Activated CD8-positive, alpha-beta T cell treated with anti-CD3 and anti-CD28 coated beads for 36 hours (primary cell): ENCODE data around the gene ANKRD2. TPM values are rescaled to one million over a fixed set of nuclear protein-coding genes. Genes with fewer than 3 reads are reported as not detected.
"Not testable (repeated sequence)": the region's sequence is repeated elsewhere in the genome, so short reads cannot be mapped to it uniquely, and the experiment has no call there.

Experiments
- ATAC-seq: fragments of 200-7000 bp; cut with Tn5 transposase; one replicate; pipeline ENCODE4 v1.10.0; 2021; ENCODE audit warnings: mild to moderate bottlenecking, moderate library complexity
- CTCF ChIA-PET: fragments of 350-600 bp; sonication (Branson Sonifier 250); formaldehyde crosslinking; loops from one replicate; lab custom pipeline; 2021; ENCODE audit warnings: antibody characterized with exemption; lab: Charles Lee
- POLR2A ChIA-PET: fragments of 350-600 bp; sonication (Branson Sonifier 250); formaldehyde crosslinking; loops from one replicate; lab custom pipeline; 2021; ENCODE audit warnings: antibody characterized with exemption; lab: Charles Lee
- DNase-seq: peaks from one replicate; pipeline ENCODE4 v3.0.0-alpha.2; 2020
- H3K27ac Mint-ChIP-seq: one replicate; pipeline ENCODE4 v1.8.0; 2021; ENCODE audit warnings: mild to moderate bottlenecking, mixed read lengths
- H3K27me3 Mint-ChIP-seq: one replicate; pipeline ENCODE4 v1.8.0; 2021; ENCODE audit warnings: mixed read lengths
- H3K36me3 Mint-ChIP-seq: one replicate; pipeline ENCODE4 v1.8.0; 2021; ENCODE audit warnings: low read depth, mixed read lengths
- H3K4me1 Mint-ChIP-seq: one replicate; pipeline ENCODE4 v1.8.0; 2021; ENCODE audit warnings: low read depth, mixed read lengths
- H3K4me3 Mint-ChIP-seq: one replicate; pipeline ENCODE4 v1.8.0; 2021; ENCODE audit warnings: mild to moderate bottlenecking, moderate library complexity, mixed read lengths
- H3K9me3 Mint-ChIP-seq: one replicate; pipeline ENCODE4 v1.8.0; 2021; ENCODE audit warnings: mixed read lengths
- intact Hi-C: fragments of 100-400 bp; cut with micrococcal nuclease; formaldehyde crosslinking; loops from one replicate; pipeline ENCODE4 v1.10.0; 2022
- total RNA-seq, 2 experiments: library from RNA; stranded (reverse); gene quantifications; one replicate each; pipeline ENCODE4 v1.2.3, GENCODE V29; 2021
- TF ChIP-seq, protein P1 (sequence below): fragments of 200-600 bp; IDR thresholded peaks from one replicate; pipeline ENCODE4 v1.8.0; 2022; ENCODE audit warnings: antibody characterized with exemption, mild to moderate bottlenecking

The ANKRD2 gene
- not detected for total RNA-seq

DNA sequence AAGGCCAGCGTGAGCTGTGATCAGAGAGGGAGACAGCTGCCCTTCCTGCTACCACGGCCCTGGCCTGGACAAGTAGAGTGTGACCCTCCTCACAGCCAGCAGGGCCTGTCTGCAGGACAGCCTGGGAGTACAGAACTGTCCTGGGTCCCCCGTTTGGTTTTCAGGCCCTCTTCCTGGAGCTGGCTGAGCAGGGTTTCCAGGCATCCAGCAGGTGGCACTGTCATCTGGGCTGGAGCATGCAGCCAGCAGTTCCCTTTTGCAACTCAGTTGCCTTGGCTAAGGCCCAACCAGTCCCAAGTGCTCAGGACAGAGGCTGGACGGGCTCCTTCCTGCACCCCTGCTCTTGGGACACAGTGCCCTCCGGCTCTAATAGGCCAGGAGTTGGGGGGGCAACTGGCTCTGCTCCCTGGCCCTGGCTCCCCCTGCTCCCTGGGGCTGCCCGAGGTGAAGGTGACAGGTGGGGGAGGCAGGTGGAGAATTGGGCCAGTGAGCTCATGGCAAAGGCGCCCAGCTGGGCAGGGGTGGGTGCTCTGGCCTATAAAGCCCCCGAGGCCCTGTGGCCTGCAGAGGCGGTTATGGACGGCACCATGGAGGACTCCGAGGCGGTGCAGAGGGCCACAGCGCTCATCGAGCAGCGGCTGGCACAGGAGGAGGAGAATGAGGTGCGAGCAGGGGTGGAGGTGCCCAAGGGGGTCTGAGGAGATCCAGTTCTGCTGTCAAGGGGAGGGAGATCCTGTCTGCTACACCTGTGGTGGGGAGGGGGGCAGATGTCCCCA lies at the start of gene ANKRD2:
TSS of gene ANKRD2 (plus strand) at position 566 of the 776 bp plus-strand sequence. CDS start at position 576, 10 bp downstream.
- H3K27ac Mint-ChIP-seq: no peak within 1 kb of the TSS
- ChIA-PET CTCF (interaction anchor here (0.6 to 4.6 kb wide), 27 partner anchors 9 to 556 kb away, joined by 3 to 26 read pairs (median 5); partner anchors contain the start of genes AVPI1 and HOGA1), POLR2A (interaction anchor here (1.0 kb wide), 1 partner anchor 69 kb away, joined by 3 read pairs; no protein-coding TSS in a partner anchor)

DNA sequence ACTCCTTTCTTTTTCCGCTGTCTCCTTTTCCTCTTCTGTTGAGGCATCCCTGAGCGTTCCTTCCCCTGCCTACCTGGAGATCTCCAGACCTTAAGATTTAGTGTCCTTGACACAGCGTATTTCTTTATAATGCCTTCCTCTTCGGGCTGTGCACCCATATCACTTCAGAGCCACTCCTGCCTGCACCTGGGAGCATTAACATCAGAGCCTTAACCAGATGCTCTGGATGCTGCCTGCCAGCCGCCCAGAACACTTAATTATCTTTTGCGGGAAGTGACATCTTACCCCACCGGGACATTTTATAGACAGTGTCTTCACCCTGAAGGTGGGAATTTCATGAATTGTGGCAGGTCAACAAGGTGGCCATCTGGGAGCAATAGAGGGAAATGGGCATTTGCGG lies 49.6 kb upstream of the ANKRD2 start:
- intact Hi-C loops: no loop called here
- no peak overlapping the region for H3K4me3 Mint-ChIP-seq
- TF ChIP-seq, protein P1, sequence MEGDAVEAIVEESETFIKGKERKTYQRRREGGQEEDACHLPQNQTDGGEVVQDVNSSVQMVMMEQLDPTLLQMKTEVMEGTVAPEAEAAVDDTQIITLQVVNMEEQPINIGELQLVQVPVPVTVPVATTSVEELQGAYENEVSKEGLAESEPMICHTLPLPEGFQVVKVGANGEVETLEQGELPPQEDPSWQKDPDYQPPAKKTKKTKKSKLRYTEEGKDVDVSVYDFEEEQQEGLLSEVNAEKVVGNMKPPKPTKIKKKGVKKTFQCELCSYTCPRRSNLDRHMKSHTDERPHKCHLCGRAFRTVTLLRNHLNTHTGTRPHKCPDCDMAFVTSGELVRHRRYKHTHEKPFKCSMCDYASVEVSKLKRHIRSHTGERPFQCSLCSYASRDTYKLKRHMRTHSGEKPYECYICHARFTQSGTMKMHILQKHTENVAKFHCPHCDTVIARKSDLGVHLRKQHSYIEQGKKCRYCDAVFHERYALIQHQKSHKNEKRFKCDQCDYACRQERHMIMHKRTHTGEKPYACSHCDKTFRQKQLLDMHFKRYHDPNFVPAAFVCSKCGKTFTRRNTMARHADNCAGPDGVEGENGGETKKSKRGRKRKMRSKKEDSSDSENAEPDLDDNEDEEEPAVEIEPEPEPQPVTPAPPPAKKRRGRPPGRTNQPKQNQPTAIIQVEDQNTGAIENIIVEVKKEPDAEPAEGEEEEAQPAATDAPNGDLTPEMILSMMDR: no peak
- no peak overlapping the region for H3K27ac Mint-ChIP-seq
- H3K9me3 Mint-ChIP-seq: no peaks in the 10 kb centered on the region
- POLR2A ChIA-PET: no interaction called here
- no peaks in the 10 kb centered on the region for H3K27me3 Mint-ChIP-seq
- CTCF ChIA-PET: interaction anchor here (1.4 to 1.6 kb wide), 2 partner anchors 31 to 34 kb away, joined by 3 to 6 read pairs; no protein-coding TSS in a partner anchor
- H3K4me1 Mint-ChIP-seq: no peaks in the 10 kb centered on the region
- DNase-seq: no peak
- ATAC-seq: no peak
- no peaks in the 10 kb centered on the region for H3K36me3 Mint-ChIP-seq

More for the DNA sequence above, at the start of gene ANKRD2:
- H3K9me3 Mint-ChIP-seq: no peaks in the 10 kb centered on the region
- H3K4me1 Mint-ChIP-seq: no peaks in the 10 kb centered on the region
- intact Hi-C loops: no loop called here
- TF ChIP-seq, protein P1: peak; percentile 71
- DNase-seq (peak; percentile 72), ATAC-seq (peak; percentile 89)
- no peaks in the 10 kb centered on the region for H3K27me3 Mint-ChIP-seq
- H3K36me3 Mint-ChIP-seq: no peaks in the 10 kb centered on the region
- no peak within 1 kb of the TSS for H3K4me3 Mint-ChIP-seq

DNA sequence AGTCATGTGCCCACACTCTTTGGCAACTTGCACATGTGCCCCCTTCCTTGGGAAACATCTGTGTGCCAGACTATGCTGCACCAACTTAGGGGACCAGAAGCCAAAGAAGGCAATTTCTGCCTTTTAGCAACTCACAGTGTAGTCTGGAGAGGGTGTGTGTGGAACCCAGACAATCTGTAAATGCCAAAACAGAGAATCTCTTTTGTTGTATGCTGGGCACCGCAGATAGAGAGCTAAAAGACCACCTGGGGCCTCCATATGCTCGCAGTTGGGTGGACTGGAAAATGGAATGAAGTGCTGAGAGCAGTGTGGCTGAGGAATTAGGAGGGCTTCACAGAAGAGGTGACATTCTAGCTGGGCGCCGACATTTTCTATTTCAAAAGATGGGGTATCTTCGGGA lies 47.5 kb upstream of the ANKRD2 start:
- TF ChIP-seq, protein P1: no peak
- DNase-seq (no peak), ATAC-seq (no peak)
- no peak overlapping the region for H3K4me3 Mint-ChIP-seq
- H3K36me3 Mint-ChIP-seq: no peaks in the 10 kb centered on the region
- no peaks in the 10 kb centered on the region for H3K4me1 Mint-ChIP-seq
- CTCF ChIA-PET: interaction anchor here (0.7 to 0.9 kb wide), 2 partner anchors 27 to 315 kb away, joined by 3 read pairs; no protein-coding TSS in a partner anchor
- POLR2A ChIA-PET: interaction anchor here (0.7 to 1.1 kb wide), 2 partner anchors 20 to 26 kb away, joined by 3 to 4 read pairs; partner anchors contain the start of gene UBTD1
- intact Hi-C loops: no loop called here
- H3K27ac Mint-ChIP-seq: no peak overlapping the region
- H3K9me3 Mint-ChIP-seq: no peaks in the 10 kb centered on the region
- H3K27me3 Mint-ChIP-seq: no peaks in the 10 kb centered on the region

GRCh38 chr10:97525683-97526110 lies 46.9 kb upstream of the ANKRD2 start:
- no peak for DNase-seq
- no peak overlapping the region for H3K4me3 Mint-ChIP-seq
- no peaks in the 10 kb centered on the region for H3K4me1 Mint-ChIP-seq
- TF ChIP-seq, protein P1: no peak
- H3K36me3 Mint-ChIP-seq: no peaks in the 10 kb centered on the region
- ChIA-PET CTCF (interaction anchor here (0.7 to 0.9 kb wide), 2 partner anchors 27 to 316 kb away, joined by 3 read pairs; no protein-coding TSS in a partner anchor), POLR2A (interaction anchor here (0.8 to 1.1 kb wide), 2 partner anchors 27 to 210 kb away, joined by 3 to 4 read pairs; partner anchors contain the start of gene UBTD1)
- H3K27ac Mint-ChIP-seq: no peak overlapping the region
- intact Hi-C loops: no loop called here
- H3K27me3 Mint-ChIP-seq: no peaks in the 10 kb centered on the region
- H3K9me3 Mint-ChIP-seq: no peaks in the 10 kb centered on the region
- ATAC-seq: no peak

DNA sequence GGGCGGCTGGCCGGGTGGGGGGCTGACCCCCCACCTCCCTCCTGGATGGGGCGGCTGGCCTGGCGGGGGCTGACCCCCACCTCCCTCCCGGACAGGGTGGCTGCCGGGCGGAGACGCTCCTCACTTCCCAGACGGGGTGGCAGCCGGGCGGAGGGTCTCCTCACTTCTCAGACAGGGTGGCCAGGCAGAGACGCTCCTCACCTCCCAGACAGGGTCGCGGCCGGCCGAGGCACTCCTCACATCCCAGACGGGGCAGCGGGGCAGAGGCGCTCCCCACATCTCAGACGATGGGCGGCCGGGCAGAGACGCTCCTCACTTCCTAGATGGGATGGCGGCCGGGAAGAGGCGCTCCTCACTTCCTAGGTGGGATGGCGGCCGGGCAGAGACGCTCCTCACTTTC lies 43.7 kb upstream of the ANKRD2 start:
- H3K4me3 Mint-ChIP-seq, DNase-seq, POLR2A ChIA-PET, H3K27ac Mint-ChIP-seq, H3K36me3 Mint-ChIP-seq, intact Hi-C loops, CTCF ChIA-PET, H3K9me3 Mint-ChIP-seq, H3K27me3 Mint-ChIP-seq, ATAC-seq, H3K4me1 Mint-ChIP-seq: not testable (repeated sequence)
